K562 (cell line): ENCODE data around the gene HEBP2. TPM values are rescaled to one million over a fixed set of nuclear protein-coding genes. Genes with fewer than 3 reads are reported as not detected.

Experiments used
- ATAC-seq: fragments of 200-7000 bp; cut with Tn5 transposase; 3 replicates; pipeline ENCODE4 v1.9.1; 2020; ENCODE audit warnings: moderate library complexity
- Bru-seq: library from RNA; stranded (reverse); fragments of 400-500 nt; gene quantifications from one replicate; lab custom pipeline; 2021; lab: Mats Ljungman, UMichigan
- BruChase-seq, 2 experiments: library from RNA; stranded (reverse); fragments of 400-500 nt; gene quantifications; one replicate each; lab custom pipeline; 2021; lab: Mats Ljungman, UMichigan
- BruUV-seq: library from RNA; stranded (reverse); fragments of 400-500 nt; replicated peaks from 2 replicates; lab custom pipeline; 2021; lab: Mats Ljungman, UMichigan
- CTCF ChIA-PET: fragments of 300-600 bp; formaldehyde crosslinking; extraction: SDS; loops from one replicate; lab custom pipeline; 2021; ENCODE audit warnings: low intra/inter-chr PET ratio; lab: Yijun Ruan, JAX
- POLR2A ChIA-PET: fragments of 300-600, 350-650 bp; sonication (Branson Sonifier 250); formaldehyde crosslinking; extraction: SDS; loops from one replicate; lab custom pipeline; 2021; ENCODE audit warnings: antibody characterized with exemption, inconsistent platforms; lab: Yijun Ruan, JAX
- DNase-seq, 4 experiments: peaks; one replicate each; pipeline versions ENCODE4 v3.0.0 to v3.0.0-alpha.2; 2011 to 2018; ENCODE audit warnings: low spot score in 3 of 4, mixed read lengths in 3 of 4; ENCODE audit errors: extremely low read depth in 1 of 4
- FAIRE-seq: peaks from 2 replicates; lab custom pipeline; 2011; peaks lifted over from hg19 to GRCh38; lab: Jason Lieb, UNC
- H2AFZ ChIP-seq: 2 replicates; pipeline ENCODE4 v1.6.0; 2011; ENCODE audit warnings: low read depth, low read length, control low read depth, inconsistent platforms
- H3K27ac ChIP-seq: fragments of 200-600 bp; 3 replicates; pipeline ENCODE4 v1.8.0; 2011; ENCODE audit warnings: low read depth, mild to moderate bottlenecking, control low read depth, inconsistent platforms, low read length, moderate library complexity, mixed read lengths; ENCODE audit errors: extremely low read depth
- H3K27me3 ChIP-seq, 2 experiments: fragments of 300-600 bp in 1 of 2; 2 replicates in 1 of 2; 3 replicates in 1 of 2; pipeline versions ENCODE4 v1.6.0 to v1.8.0; 2011; ENCODE audit warnings: inconsistent platforms in 2 of 2, low read length in 2 of 2, mild to moderate bottlenecking in 1 of 2, mixed read lengths in 1 of 2, moderate library complexity in 1 of 2; ENCODE audit not compliant: control insufficient read depth in 2 of 2, insufficient read depth in 2 of 2
- H3K36me3 ChIP-seq: fragments of 300-600 bp; 3 replicates; pipeline ENCODE4 v1.8.0; 2011; ENCODE audit warnings: mild to moderate bottlenecking, low read length, inconsistent platforms; ENCODE audit not compliant: control insufficient read depth, insufficient read depth
- H3K4me1 ChIP-seq, 2 experiments: fragments of 200-600 bp in 1 of 2; replicated peaks in 1 of 2; 2 replicates in 1 of 2; 3 replicates in 1 of 2; pipeline versions ENCODE4 v1.5.1 to v1.8.0; 2011; ENCODE audit warnings: inconsistent platforms in 2 of 2, low read length in 2 of 2, mild to moderate bottlenecking in 1 of 2, mixed read lengths in 1 of 2, moderate library complexity in 1 of 2; ENCODE audit not compliant: control insufficient read depth in 2 of 2, insufficient read depth in 2 of 2
- H3K4me2 ChIP-seq: 2 replicates; pipeline ENCODE4 v1.6.1; 2011; ENCODE audit warnings: low read length, control low read depth, inconsistent platforms, mixed read lengths; ENCODE audit not compliant: insufficient read depth
- H3K4me3 ChIP-seq: fragments of 200-600 bp; sonication (generic), shearing (Covaris generic); 2 replicates; pipeline ENCODE4 v1.5.1; 2016; ENCODE audit warnings: control low read depth, inconsistent platforms
- H3K79me2 ChIP-seq: fragments of 200-600 bp; 3 replicates; pipeline ENCODE4 v1.8.0; 2011; ENCODE audit warnings: low read length, inconsistent platforms; ENCODE audit not compliant: control insufficient read depth, insufficient read depth
- H3K9ac ChIP-seq, 2 experiments: 2 replicates each; pipeline versions ENCODE4 v1.6.0 to v1.6.1; 2011; ENCODE audit warnings: low read depth in 2 of 2, low read length in 2 of 2, control low read depth in 1 of 2, inconsistent platforms in 1 of 2, mild to moderate bottlenecking in 1 of 2, mixed read lengths in 1 of 2; ENCODE audit not compliant: insufficient read depth in 1 of 2
- H3K9me1 ChIP-seq: one replicate; pipeline ENCODE4 v1.6.0; 2011; ENCODE audit warnings: inconsistent platforms, mild to moderate bottlenecking, low read length, moderate library complexity; ENCODE audit not compliant: control insufficient read depth, insufficient read depth
- H3K9me3 ChIP-seq: replicated peaks from 2 replicates; pipeline ENCODE4 v1.5.1; 2011; ENCODE audit warnings: low read depth, low read length, inconsistent platforms; ENCODE audit not compliant: control insufficient read depth, insufficient read depth
- H4K20me1 ChIP-seq: replicated peaks from 2 replicates; pipeline ENCODE4 v1.6.1; 2011; ENCODE audit warnings: low read length, inconsistent platforms, mixed read lengths; ENCODE audit not compliant: control insufficient read depth, insufficient read depth
- ASH1L ChIP-seq: fragments of 450-650 bp; IDR thresholded peaks from 2 replicates; pipeline ENCODE4 v1.6.1; 2018; ENCODE audit warnings: borderline replicate concordance, mild to moderate bottlenecking, low read depth; ENCODE audit not compliant: partially characterized antibody
- CREB1 ChIP-seq, 2 experiments: sonication (generic) in 1 of 2; formaldehyde crosslinking in 1 of 2; IDR thresholded peaks; 2 replicates each; pipeline versions ENCODE4 v1.6.1 to v1.8.0; 2012 to 2022; ENCODE audit warnings: inconsistent platforms in 1 of 2, mild to moderate bottlenecking in 1 of 2, missing genetic modification reagents in 1 of 2, moderate library complexity in 1 of 2
- E2F5 ChIP-seq: sonication (generic); formaldehyde crosslinking; IDR thresholded peaks from 2 replicates; pipeline ENCODE4 v1.8.0; 2022; ENCODE audit warnings: mild to moderate bottlenecking, missing genetic modification reagents
- FOXJ2 ChIP-seq: fragments of 200-800 bp; sonication (Bioruptor generic); IDR thresholded peaks from 2 replicates; pipeline ENCODE4 v1.6.1; 2016; ENCODE audit warnings: missing genetic modification characterization, missing compliant biosample characterization
- HDAC8 ChIP-seq: fragments of 450-650 bp; IDR thresholded peaks from 2 replicates; pipeline ENCODE4 v1.6.1; 2016; ENCODE audit warnings: mild to moderate bottlenecking, missing genetic modification characterization, moderate library complexity, missing compliant biosample characterization
- HES1 ChIP-seq: fragments of 450-650 bp; IDR thresholded peaks from 2 replicates; pipeline ENCODE4 v1.6.1; 2016; ENCODE audit warnings: low read depth, mild to moderate bottlenecking, moderate library complexity
- MBD2 ChIP-seq: sonication (generic); IDR thresholded peaks from 2 replicates; pipeline ENCODE4 v1.6.1; 2016; ENCODE audit warnings: low read depth, borderline replicate concordance
- NEUROD1 ChIP-seq: fragments of 150-350 bp; IDR thresholded peaks from 2 replicates; pipeline ENCODE4 v1.6.1; 2014; ENCODE audit warnings: borderline replicate concordance, low read length, low read depth; ENCODE audit not compliant: partially characterized antibody
- PHB2 ChIP-seq: fragments of 450-650 bp; IDR thresholded peaks from 2 replicates; pipeline ENCODE4 v1.6.1; 2017; ENCODE audit warnings: low read depth
- PTBP1 ChIP-seq: fragments of 200-400 bp; formaldehyde crosslinking; IDR thresholded peaks from 2 replicates; pipeline ENCODE4 v1.6.1; 2017; ENCODE audit warnings: low read depth, low read length
- PURB ChIP-seq: sonication (generic); formaldehyde crosslinking; IDR thresholded peaks from 2 replicates; pipeline ENCODE4 v1.9.0; 2021; ENCODE audit warnings: low read depth, mild to moderate bottlenecking, missing genetic modification reagents
- SMARCA5 ChIP-seq: fragments of 450-650 bp; IDR thresholded peaks from 2 replicates; pipeline ENCODE4 v1.6.1; 2016
- ZNF445 ChIP-seq: fragments of 250-450 bp; sonication (Bioruptor Pico); IDR thresholded peaks from 2 replicates; pipeline ENCODE4 v1.4.0; 2020; ENCODE audit warnings: low read depth, mild to moderate bottlenecking, moderate library complexity
- ZNF764 ChIP-seq: fragments of 250-450 bp; sonication (Bioruptor Pico); IDR thresholded peaks from 2 replicates; pipeline ENCODE4 v1.4.0; 2020; ENCODE audit warnings: low read depth, mild to moderate bottlenecking, moderate library complexity
- WGBS: fragments of 100-300 bp; shearing (Covaris generic); methylation state at CpG from one replicate; pipeline ENCODE4 v1.1.6; 2016; ENCODE audit warnings: low coverage, mixed read lengths; ENCODE audit not compliant: insufficient coverage; ENCODE audit errors: missing lambda C conversion rate; 5-methylcytosine and 5-hydroxymethylcytosine counted together
- in situ Hi-C: fragments of 300-500 bp; cut with MboI; formaldehyde crosslinking; loops from 4 replicates; pipeline ENCODE4 v1.15.0; 2018; ENCODE audit warnings: inconsistent platforms, mixed read lengths
- intact Hi-C: fragments of 100-400 bp; cut with micrococcal nuclease; formaldehyde crosslinking; loops from 2 replicates; pipeline ENCODE4 v1.14.2; 2022
- long read RNA-seq, 3 experiments: library from polyadenylated mRNA in 2 of 3; library from RNA in 1 of 3; unstranded in 2 of 3; stranded (forward) in 1 of 3; transcript quantifications; one replicate each; pipeline ENCODE4 v2.0.0, GENCODE V29; 2019 to 2022
- polyA minus RNA-seq, 3 experiments: library from RNA; depleted of rRNA, polyadenylated mRNA; stranded (reverse); fragments of >200 nt; gene quantifications; 2 replicates each; pipeline ENCODE4 v1.2.3, GENCODE V29; 2011
- polyA plus RNA-seq, 8 experiments: library from polyadenylated mRNA; depleted of rRNA in 4 of 8; stranded (reverse) in 5 of 8; unstranded in 3 of 8; fragments of >200 nt; fragmentation: Nextera tagmentation in 2 of 8; fragmentation: Illumina TruSeq in 1 of 8; extraction: Ambion mirVana in 2 of 8; extraction: Trizol in 1 of 8; gene quantifications; 2 replicates each; pipeline versions ENCODE4 v1.2.1 to v1.2.3, GENCODE V29; 2011 to 2014; ENCODE audit warnings: inconsistent platforms in 1 of 8, missing spikeins in 1 of 8
- total RNA-seq, 7 experiments: library from RNA; depleted of rRNA in 6 of 7; stranded (reverse); fragments of >200 nt in 6 of 7; fragmentation: Illumina TruSeq in 2 of 7; extraction: Trizol in 2 of 7; gene quantifications; 2 replicates each; pipeline versions ENCODE4 v1.2.1 to v1.2.3, GENCODE V29; 2011 to 2021; ENCODE audit warnings: low replicate concordance in 1 of 7

Gene HEBP2
- 3.8 and 7.0 TPM in 2 replicates for total RNA-seq (2011; cell fraction: chromatin; rRNA removed; ENCODE audit: low replicate concordance)
- 2.6 and 2.8 TPM in 2 replicates for total RNA-seq (2011; cell fraction: nucleolus; rRNA removed)
- total RNA-seq (2011; cell fraction: nucleoplasm; rRNA removed), result 5.9 and 6.8 TPM in 2 replicates
- total RNA-seq (2014; rRNA removed), result 62.9 and 64.7 TPM in 2 replicates
- 38.8 and 40.8 TPM in 2 replicates for total RNA-seq (2014; rRNA removed; fragmentation: Illumina TruSeq; extraction: Trizol)
- 17.0 and 17.9 TPM in 2 replicates for total RNA-seq (2015; rRNA removed; fragmentation: Illumina TruSeq; extraction: Trizol)
- total RNA-seq (2021), result 63.7 and 64.7 TPM in 2 replicates
- 30.9 and 36.9 TPM in 2 replicates for polyA plus RNA-seq (2011; rRNA removed)
- polyA plus RNA-seq (2011; cell fraction: cytosol; rRNA removed), result 7.4 and 33.2 TPM in 2 replicates
- 7.2 and 7.6 TPM in 2 replicates for polyA plus RNA-seq (2011; cell fraction: nucleus; rRNA removed)
- 44.8 and 49.3 TPM in 2 replicates for polyA plus RNA-seq (2012)
- polyA plus RNA-seq (2014; fragmentation: Illumina TruSeq; extraction: Trizol), result 11.6 and 12.4 TPM in 2 replicates
- polyA plus RNA-seq (2014; fragmentation: Nextera tagmentation; extraction: Ambion mirVana), result 10 to 100 TPM in 1 of 2 experiments, 1 to 10 TPM in 1; 8.5 to 14.5 TPM
- 45.4 and 46.6 TPM in 2 replicates for polyA plus RNA-seq (2014; rRNA removed)
- 6.0 and 7.6 TPM in 2 replicates for polyA minus RNA-seq (2011; rRNA and poly(A)+ RNA removed)
- polyA minus RNA-seq (2011; cell fraction: cytosol; rRNA and poly(A)+ RNA removed), result 2.9 and 6.4 TPM in 2 replicates
- 2.3 and 4.7 TPM in 2 replicates for polyA minus RNA-seq (2011; cell fraction: nucleus; rRNA and poly(A)+ RNA removed)
- percentile 80 among the genes with signal in this experiment for Bru-seq, nascent RNA
- BruChase-seq, experiment 1, labeled RNA remaining after a 2-hour chase, result percentile 74 among the genes with signal in this experiment
- percentile 73 among the genes with signal in this experiment for BruChase-seq, experiment 2, labeled RNA remaining after a 6-hour chase
- long read RNA-seq, experiment 1, full-length matches to known transcripts, result 241 of 273 reads
- long read RNA-seq, experiment 1, partial matches to known transcripts, result 11 of 273 reads
- long read RNA-seq, experiment 1, other reads (novel, unspliced or antisense), result 21 of 273 reads
- long read RNA-seq, experiment 2, full-length matches to known transcripts, result 141 of 156 reads
- long read RNA-seq, experiment 2, partial matches to known transcripts, result 4 of 156 reads
- long read RNA-seq, experiment 2, other reads (novel, unspliced or antisense), result 11 of 156 reads
- long read RNA-seq, experiment 3, full-length matches to known transcripts, result 11 of 27 reads
- long read RNA-seq, experiment 3, partial matches to known transcripts, result 16 of 27 reads
- long read RNA-seq, experiment 3, other reads (novel, unspliced or antisense), result 0 of 27 reads

DNA sequence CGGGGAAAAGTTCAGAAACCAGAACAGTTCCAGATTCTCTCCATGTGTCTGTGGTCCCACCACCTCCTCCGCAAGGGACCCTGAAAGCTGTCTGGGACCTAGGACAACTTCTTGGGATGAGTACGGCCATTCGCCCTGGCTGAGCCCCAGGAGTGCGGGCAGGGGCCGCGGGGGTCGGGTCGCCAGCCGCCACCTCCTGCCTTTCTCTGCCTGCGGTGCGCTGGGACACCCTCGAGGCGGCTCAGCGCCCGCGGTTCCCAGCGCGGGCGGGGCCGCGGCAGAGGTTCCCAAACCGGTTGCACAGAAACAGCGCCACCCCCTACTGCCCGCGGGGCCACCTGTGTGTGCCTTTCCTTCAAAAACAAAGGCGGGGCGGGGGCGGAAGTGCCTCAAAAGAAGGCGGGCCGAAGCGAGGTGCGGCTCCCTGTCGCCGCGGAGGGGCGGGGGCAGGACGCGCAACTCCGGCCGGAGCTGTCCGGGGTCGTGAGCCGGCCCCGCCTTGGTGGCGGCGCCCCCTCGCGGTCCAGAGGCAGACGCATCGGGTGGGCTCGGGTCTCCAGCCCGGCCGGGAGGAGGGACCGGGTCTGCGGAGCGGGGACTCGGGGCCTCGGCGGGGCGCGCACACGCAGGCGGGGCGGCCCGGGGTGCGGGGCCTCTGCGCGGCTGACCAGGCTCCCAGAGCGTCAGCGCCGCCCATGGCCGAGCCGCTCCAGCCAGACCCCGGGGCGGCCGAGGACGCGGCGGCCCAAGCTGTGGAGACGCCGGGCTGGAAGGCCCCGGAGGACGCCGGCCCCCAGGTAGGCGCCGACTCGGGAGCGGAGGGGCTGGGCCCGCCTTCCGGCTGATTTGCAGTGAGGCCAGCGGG is at the start of gene HEBP2:
HEBP2 (plus strand) TSS at position 423 of the 865 bp plus-strand sequence; CDS start at position 696, 273 bp downstream.
- peaks cover 33% of the 10 kb centered on the region for H3K36me3 ChIP-seq
- 1% methylated on average over 82 of the region's 92 CpGs for WGBS
- peaks cover 10 to 23% of the 10 kb centered on the region in 2 experiments for H3K4me1 ChIP-seq
- H4K20me1 ChIP-seq, result no peaks in the 10 kb centered on the region
- no peaks in the 10 kb centered on the region for H3K27me3 ChIP-seq
- BruUV-seq, result no TSS peak
- H3K79me2 ChIP-seq, result peaks cover 11% of the 10 kb centered on the region; the same call in 2 of the 3 replicates
- peak; percentile 96 to 98 (median 98) for DNase-seq
- peak; percentile 95 for ATAC-seq
- peak; percentile 67 for FAIRE-seq
- H3K27ac ChIP-seq, result peak within 1 kb of the TSS; percentile 87
- peak within 1 kb of the TSS; percentile 58 for H3K4me3 ChIP-seq
- H3K4me2 ChIP-seq, result peak within 1 kb of the TSS; percentile 92
- H3K9ac ChIP-seq, result peak within 1 kb of the TSS; percentile 91 to 96
- no peaks in the 10 kb centered on the region for H3K9me3 ChIP-seq
- POLR2A ChIA-PET, result interaction anchor here (0.6 to 1.4 kb wide), 8 partner anchors 11 to 933 kb away, joined by 3 to 8 read pairs (median 3); no protein-coding TSS in a partner anchor
- peak within 1 kb of the TSS; percentile 99 for H2AFZ ChIP-seq
- no peaks in the 10 kb centered on the region for H3K9me1 ChIP-seq
- intact Hi-C loops (loop anchor here (5.0 kb wide), 2 partner anchors 117 to 402 kb away; no protein-coding TSS in a partner anchor), in situ Hi-C loops (no loop called here)
- CTCF ChIA-PET, result interaction anchor here (0.5 to 0.6 kb wide), 2 partner anchors 110 to 114 kb away, joined by 3 read pairs; no protein-coding TSS in a partner anchor
- TF ChIP-seq HDAC8 (tag), result no peak
- no peak for TF ChIP-seq PHB2
- TF ChIP-seq NEUROD1, result peak; percentile 43
- TF ChIP-seq FOXJ2 (tag), result no peak
- no peak for TF ChIP-seq PURB
- no peak for TF ChIP-seq E2F5 (CRISPR knock-in tag)
- TF ChIP-seq ZNF445 (CRISPR knock-in tag), result no peak
- TF ChIP-seq ASH1L, result no peak
- no peak for TF ChIP-seq ZNF764 (CRISPR knock-in tag)
- peak; percentile 18; the same call in 1 of the 2 replicates for TF ChIP-seq CREB1 (IDR thresholded peaks at IDR 0.05)
- peak; percentile 44; the same call in 1 of the 2 replicates for TF ChIP-seq CREB1 (CRISPR knock-in tag; IDR thresholded peaks at IDR 0.05)
- 0 out of 2 replicates have a peak, but pooled peaks have one; percentile 7 for TF ChIP-seq MBD2
- TF ChIP-seq PTBP1, result no peak
- no peak for TF ChIP-seq SMARCA5
- TF ChIP-seq HES1, result no peak
